Gastroesophageal sphincter (tissue), 4 donors: Measurements from ENCODE around the gene SLC39A5. TPM values are rescaled to one million over a fixed set of nuclear protein-coding genes. Genes with fewer than 3 reads are reported as not detected.

Experiments used
- ATAC-seq: fragments of 150-250 bp; one replicate; pipeline ENCODE4 v1.9.1; 2016; ENCODE audit warnings: mild to moderate bottlenecking, moderate library complexity
- H3K27ac ChIP-seq, 4 donors: fragments of 200-600 bp; sonication (generic) in 3 of 4; 1 replicate in 3 of 4; 2 replicates in 1 of 4; pipeline ENCODE4 v1.5.1; 2016 to 2019
- H3K27me3 ChIP-seq: fragments of 200-600 bp; sonication (generic); one replicate; pipeline ENCODE4 v1.5.1; 2019
- H3K36me3 ChIP-seq, 2 donors: fragments of 200-600 bp; sonication (generic); one replicate each; pipeline ENCODE4 v1.5.1; 2019; ENCODE audit warnings: control low read depth in 1 of 2
- H3K4me1 ChIP-seq, 3 donors: fragments of 200-600 bp; sonication (generic); 1 replicate in 2 of 3; 2 replicates in 1 of 3; pipeline ENCODE4 v1.5.1; 2016 to 2019; ENCODE audit warnings: control low read depth in 2 of 3
- H3K4me3 ChIP-seq, 2 donors: fragments of 200-600 bp; sonication (generic); one replicate each; pipeline ENCODE4 v1.5.1; 2019; ENCODE audit warnings: mild to moderate bottlenecking in 1 of 2, moderate library complexity in 1 of 2
- H3K9me3 ChIP-seq, 3 donors: fragments of 200-600 bp; sonication (generic); one replicate each; pipeline ENCODE4 v1.5.1; 2017 to 2019; ENCODE audit warnings: control low read depth in 2 of 3
- CTCF ChIP-seq, 4 experiments: fragments of 200-600 bp in 2 of 4; fragments of 450-650 bp in 2 of 4; sonication (generic) in 1 of 4; IDR thresholded peaks; one replicate each; pipeline ENCODE4 v1.5.1; 2017 to 2019; ENCODE audit warnings: antibody characterized with exemption in 4 of 4, mild to moderate bottlenecking in 2 of 4, moderate library complexity in 2 of 4
- EP300 ChIP-seq: sonication (generic); formaldehyde crosslinking; IDR thresholded peaks from one replicate; pipeline ENCODE4 v1.6.1; 2017; ENCODE audit warnings: antibody characterized with exemption, mild to moderate bottlenecking
- POLR2A ChIP-seq, 2 donors: fragments of 450-650 bp; IDR thresholded peaks; one replicate each; pipeline ENCODE4 v1.6.1; 2017; ENCODE audit warnings: antibody characterized with exemption in 2 of 2, mild to moderate bottlenecking in 2 of 2, moderate library complexity in 1 of 2
- POLR2AphosphoS5 ChIP-seq: sonication (generic); formaldehyde crosslinking; IDR thresholded peaks from one replicate; pipeline ENCODE4 v1.6.1; 2017; ENCODE audit warnings: antibody characterized with exemption
- WGBS, 2 donors: methylation state at CpG; one replicate each; pipeline ENCODE4 v1.1.5; 2018; ENCODE audit warnings: low coverage in 1 of 2; 5-methylcytosine and 5-hydroxymethylcytosine counted together
- total RNA-seq, 4 donors: library from RNA; depleted of rRNA; stranded (reverse); fragments of >200 nt; gene quantifications; one replicate each; pipeline ENCODE4 v1.1.0, GENCODE V29; 2016

The SLC39A5 gene
- total RNA-seq, 4 donors from 2014 or later = 1.7 TPM; not detected in 3

DNA sequence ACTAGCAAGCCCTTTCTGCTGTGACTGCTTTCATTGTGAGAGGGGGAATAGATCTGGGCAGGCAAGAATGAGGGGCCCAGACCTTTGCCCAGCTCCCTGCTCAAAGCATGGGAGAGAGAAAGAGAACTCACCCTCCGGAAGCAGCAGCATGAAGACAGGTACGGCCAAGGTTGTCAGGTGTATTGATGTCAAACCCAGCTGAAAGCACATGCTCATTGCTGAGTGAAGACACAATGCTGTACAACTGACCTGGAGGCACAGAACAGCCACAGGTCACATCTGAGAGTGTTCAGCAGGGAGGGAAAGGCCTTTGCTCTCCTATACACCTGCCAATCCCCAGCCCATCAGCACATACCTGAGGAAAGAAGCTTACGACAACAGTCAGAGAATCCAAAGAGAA is 22.8 kb downstream of the SLC39A5 start:
- WGBS, 2 donors = 80% methylated on average over 1 of the region's 3 CpGs; no CpG with 5 or more reads in 1 of the 2 donors
- no peak for ATAC-seq
- no peak for TF ChIP-seq CTCF (IDR thresholded peaks at IDR 0.05)
- TF ChIP-seq POLR2A (IDR thresholded peaks at IDR 0.05) = no peak
- no peak for TF ChIP-seq POLR2AphosphoS5
- TF ChIP-seq EP300 = no peak
- Histone ChIP-seq H3K4me3 (no peak overlapping the region), H3K4me1 (peaks cover 4 to 23% (median 15%) of the 10 kb centered on the region in 3 donors), H3K27me3 (no peaks in the 10 kb centered on the region), H3K27ac (no peak overlapping the region), H3K9me3 (no peaks in the 10 kb centered on the region), H3K36me3 (peaks cover 4 to 93% of the 10 kb centered on the region in 2 donors)

DNA sequence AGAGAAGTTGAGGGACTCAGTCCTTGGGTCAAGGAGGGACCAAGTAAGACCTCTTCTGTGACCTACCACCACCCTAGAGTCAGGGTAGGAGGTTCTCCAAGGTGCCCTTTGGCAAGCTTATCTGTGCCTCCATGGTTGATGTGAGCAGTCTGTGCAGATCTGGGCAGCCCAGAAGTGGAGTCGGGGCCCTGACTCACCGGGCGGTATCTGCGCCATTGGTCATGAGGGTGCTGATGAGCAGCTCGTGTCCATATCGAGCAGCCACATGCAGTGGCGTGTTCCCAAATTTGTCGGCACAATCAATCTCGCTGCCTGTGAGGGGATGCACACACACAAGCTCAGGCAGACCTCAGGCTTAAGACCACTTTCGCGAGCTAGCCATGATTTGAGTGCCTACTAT is 23.2 kb downstream of the SLC39A5 start:
- no peaks in the 10 kb centered on the region for H3K9me3 ChIP-seq
- peaks cover under 1 to 88% of the 10 kb centered on the region in 2 donors for H3K36me3 ChIP-seq
- H3K4me1 ChIP-seq = peaks cover 4 to 24% (median 15%) of the 10 kb centered on the region in 3 donors
- no peak for ATAC-seq
- H3K27ac ChIP-seq = no peak overlapping the region
- H3K4me3 ChIP-seq = no peak overlapping the region
- TF ChIP-seq EP300 = no peak
- TF ChIP-seq CTCF (IDR thresholded peaks at IDR 0.05) = no peak
- TF ChIP-seq POLR2A (IDR thresholded peaks at IDR 0.05) = no peak
- TF ChIP-seq POLR2AphosphoS5 = no peak
- WGBS, 2 donors = 88% methylated on average over 5 of the region's 11 CpGs; no CpG with 5 or more reads in 1 of the 2 donors
- no peaks in the 10 kb centered on the region for H3K27me3 ChIP-seq

GRCh38 chr12:56255671-56256070 is 25.8 kb downstream of the SLC39A5 start:
- TF ChIP-seq POLR2AphosphoS5 = no peak
- no peak for TF ChIP-seq EP300
- TF ChIP-seq CTCF (IDR thresholded peaks at IDR 0.05) = no peak
- TF ChIP-seq POLR2A (IDR thresholded peaks at IDR 0.05) = no peak
- no peaks in the 10 kb centered on the region for H3K27me3 ChIP-seq
- H3K4me3 ChIP-seq = no peak overlapping the region
- peaks cover 4 to 34% (median 21%) of the 10 kb centered on the region in 3 donors for H3K4me1 ChIP-seq
- no peak overlapping the region for H3K27ac ChIP-seq
- ATAC-seq = no peak
- 82 to 100% methylated on average over 1 to 6 of the region's 7 CpGs for WGBS, 2 donors
- no peaks in the 10 kb centered on the region for H3K9me3 ChIP-seq
- H3K36me3 ChIP-seq = peaks cover 0 to 62% of the 10 kb centered on the region in 2 donors

DNA sequence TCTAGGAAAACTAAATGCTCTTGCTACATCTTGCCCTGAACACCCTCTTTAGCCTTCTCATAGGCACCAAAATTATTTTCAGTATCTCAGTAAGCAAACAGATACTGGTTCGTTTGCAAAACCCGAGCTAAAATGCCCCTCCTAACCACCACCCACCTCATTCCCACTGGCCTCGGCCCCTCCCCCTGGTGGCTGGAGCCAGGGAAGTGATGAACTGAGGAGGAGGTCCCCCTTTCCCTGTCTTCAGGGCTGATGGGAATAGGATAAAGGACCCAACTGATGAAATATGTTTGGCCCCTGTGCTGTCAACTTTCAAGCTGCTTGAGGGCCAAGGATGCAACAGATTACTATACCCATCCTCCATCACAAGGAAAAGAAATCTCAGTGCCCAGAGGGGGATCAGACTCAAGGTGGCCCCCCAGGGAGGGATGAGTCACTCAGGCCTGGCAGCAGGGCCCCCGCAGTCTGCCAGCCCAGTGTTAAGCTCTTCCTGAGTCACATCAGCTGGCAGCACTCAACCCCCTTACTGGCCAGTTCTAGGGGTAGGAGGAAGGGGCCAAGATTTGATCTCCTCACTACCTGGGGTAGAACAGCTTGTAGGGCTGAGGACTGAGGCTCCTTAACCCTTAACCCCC is 26.6 kb downstream of the SLC39A5 start:
- TF ChIP-seq POLR2A (IDR thresholded peaks at IDR 0.05) = no peak
- TF ChIP-seq CTCF (IDR thresholded peaks at IDR 0.05) = no peak
- no peak for TF ChIP-seq EP300
- TF ChIP-seq POLR2AphosphoS5 = no peak
- peaks cover 4 to 34% (median 21%) of the 10 kb centered on the region in 3 donors for H3K4me1 ChIP-seq
- H3K27me3 ChIP-seq = no peaks in the 10 kb centered on the region
- no peaks in the 10 kb centered on the region for H3K9me3 ChIP-seq
- WGBS, 2 donors = 13% methylated on average over 4 of the region's 4 CpGs; no CpG with 5 or more reads in 1 of the 2 donors
- peak overlapping the region in 1 of 2 donors; percentile 82 for H3K4me3 ChIP-seq
- ATAC-seq = no peak
- H3K36me3 ChIP-seq = peaks cover 0 to 55% of the 10 kb centered on the region in 2 donors
- peak overlapping the region in 3 of 4 donors; percentile 1 to 95 (median 17) for H3K27ac ChIP-seq

- peak overlapping the region; percentile 82 to 96 for H3K4me3 ChIP-seq
- no peaks in the 10 kb centered on the region for H3K9me3 ChIP-seq
- TF ChIP-seq POLR2A (IDR thresholded peaks at IDR 0.05) (no peak), POLR2AphosphoS5 (no peak), EP300 (no peak), CTCF (IDR thresholded peaks at IDR 0.05) (no peak)
- 30% methylated on average over 6 of the region's 8 CpGs; no CpG with 5 or more reads in 1 of the 2 donors for WGBS, 2 donors
- H3K27me3 ChIP-seq = no peaks in the 10 kb centered on the region
- H3K36me3 ChIP-seq = peaks cover 0 to 48% of the 10 kb centered on the region in 2 donors
- peaks cover 4 to 34% (median 21%) of the 10 kb centered on the region in 3 donors for H3K4me1 ChIP-seq
- H3K27ac ChIP-seq = peak overlapping the region in 3 of 4 donors; percentile 88 to 96 (median 95)
- no peak for ATAC-seq
Observed at GRCh38 chr12:56257071-56257470, 27.2 kb downstream of the SLC39A5 start.
